PFSK-1 (cell line): ENCODE results near the gene NEK2.

Experiments used
- FOXP2 ChIP-seq: optimal IDR thresholded peaks from 2 replicates; pipeline ENCODE3; 2011; ENCODE audit warnings: borderline replicate concordance, control low read depth, inconsistent platforms; ENCODE audit not compliant: insufficient read depth; ENCODE audit errors: extremely low read length, extremely low read depth
- TF ChIP-seq, protein P1 (sequence below), 2 experiments: IDR thresholded peaks; 2 replicates each; pipeline versions ENCODE4 v1.6.1 to v1.8.0; 2011 to 2012; ENCODE audit warnings: low read depth in 2 of 2, low read length in 2 of 2, control low read depth in 1 of 2, inconsistent platforms in 1 of 2, mild to moderate bottlenecking in 1 of 2, moderate library complexity in 1 of 2; ENCODE audit not compliant: insufficient read depth in 1 of 2

DNA sequence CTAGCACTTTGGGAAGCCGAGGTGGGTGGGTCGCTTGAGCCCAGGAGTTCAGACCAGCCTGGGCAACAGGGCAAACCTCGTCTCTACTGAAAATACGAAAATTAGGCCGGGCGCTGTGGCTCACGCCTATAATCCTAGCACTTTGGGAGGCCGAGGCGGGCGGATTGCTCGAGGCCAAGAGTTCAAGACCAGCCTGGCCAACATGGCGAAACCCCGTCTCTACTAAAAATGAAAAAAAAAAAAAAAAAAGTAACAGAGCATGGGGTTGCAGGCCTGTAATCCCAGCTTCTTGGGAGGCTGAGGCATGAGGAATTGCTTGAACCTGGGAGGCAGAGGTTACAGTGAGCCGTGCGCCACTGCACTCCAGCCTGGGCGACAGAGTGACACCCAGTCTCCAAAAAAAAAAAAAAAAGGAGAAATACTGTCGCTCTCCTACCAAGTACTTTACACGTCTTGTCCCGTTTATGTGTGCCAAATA, 724 bp upstream of the NEK2 start:
- TF ChIP-seq FOXP2: no peak
- TF ChIP-seq, protein P1, sequence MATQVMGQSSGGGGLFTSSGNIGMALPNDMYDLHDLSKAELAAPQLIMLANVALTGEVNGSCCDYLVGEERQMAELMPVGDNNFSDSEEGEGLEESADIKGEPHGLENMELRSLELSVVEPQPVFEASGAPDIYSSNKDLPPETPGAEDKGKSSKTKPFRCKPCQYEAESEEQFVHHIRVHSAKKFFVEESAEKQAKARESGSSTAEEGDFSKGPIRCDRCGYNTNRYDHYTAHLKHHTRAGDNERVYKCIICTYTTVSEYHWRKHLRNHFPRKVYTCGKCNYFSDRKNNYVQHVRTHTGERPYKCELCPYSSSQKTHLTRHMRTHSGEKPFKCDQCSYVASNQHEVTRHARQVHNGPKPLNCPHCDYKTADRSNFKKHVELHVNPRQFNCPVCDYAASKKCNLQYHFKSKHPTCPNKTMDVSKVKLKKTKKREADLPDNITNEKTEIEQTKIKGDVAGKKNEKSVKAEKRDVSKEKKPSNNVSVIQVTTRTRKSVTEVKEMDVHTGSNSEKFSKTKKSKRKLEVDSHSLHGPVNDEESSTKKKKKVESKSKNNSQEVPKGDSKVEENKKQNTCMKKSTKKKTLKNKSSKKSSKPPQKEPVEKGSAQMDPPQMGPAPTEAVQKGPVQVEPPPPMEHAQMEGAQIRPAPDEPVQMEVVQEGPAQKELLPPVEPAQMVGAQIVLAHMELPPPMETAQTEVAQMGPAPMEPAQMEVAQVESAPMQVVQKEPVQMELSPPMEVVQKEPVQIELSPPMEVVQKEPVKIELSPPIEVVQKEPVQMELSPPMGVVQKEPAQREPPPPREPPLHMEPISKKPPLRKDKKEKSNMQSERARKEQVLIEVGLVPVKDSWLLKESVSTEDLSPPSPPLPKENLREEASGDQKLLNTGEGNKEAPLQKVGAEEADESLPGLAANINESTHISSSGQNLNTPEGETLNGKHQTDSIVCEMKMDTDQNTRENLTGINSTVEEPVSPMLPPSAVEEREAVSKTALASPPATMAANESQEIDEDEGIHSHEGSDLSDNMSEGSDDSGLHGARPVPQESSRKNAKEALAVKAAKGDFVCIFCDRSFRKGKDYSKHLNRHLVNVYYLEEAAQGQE (IDR thresholded peaks at IDR 0.05; ENCODE audit: insufficient read depth in 1 of 2, low read depth in 2 of 2, low read length in 2 of 2): no peak
